Measurements from ENCODE around the gene LGALS8.
"Not testable (repeated sequence)": the region's sequence is repeated elsewhere in the genome, so short reads cannot be mapped to it uniquely, and the experiment has no call there.

LGALS8 gene

DNA sequence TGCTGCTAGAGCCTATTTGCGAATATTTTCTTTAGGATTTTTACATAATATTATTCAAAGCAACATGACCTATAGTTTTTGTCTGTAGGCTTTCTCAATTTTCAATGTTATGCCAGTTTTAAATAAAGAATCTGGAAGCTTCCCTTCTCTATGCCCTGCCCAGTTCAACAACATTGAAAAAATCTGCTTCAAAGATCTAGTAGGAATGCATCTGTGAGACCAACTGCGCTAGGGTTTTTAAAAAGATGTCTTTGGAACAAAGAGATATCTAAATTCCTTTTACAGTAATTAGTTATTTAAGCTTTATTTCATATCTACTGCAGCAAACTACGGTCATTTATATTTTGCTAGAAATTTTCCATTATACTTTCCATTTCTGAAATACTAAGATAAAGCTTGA lies 54.9 kb downstream of the LGALS8 start:
- Histone ChIP-seq H3K27ac (ENCODE audit: low read depth, low read length) (no peak overlapping the region), H3K27me3 (ENCODE audit: control insufficient read depth in 1 of 2, insufficient read depth in 2 of 2, low read length in 2 of 2) (no peaks in the 10 kb centered on the region), H3K36me3 (ENCODE audit: control insufficient read depth in 1 of 2, insufficient read depth in 2 of 2, low read length in 2 of 2) (peaks cover 11 to 68% of the 10 kb centered on the region in 2 donors), H3K9ac (ENCODE audit: low read depth in 1 of 2, low read length in 2 of 2) (no peak overlapping the region), H3K4me3 (ENCODE audit: low read depth in 1 of 2, low read length in 2 of 2) (no peak overlapping the region), H3K9me3 (ENCODE audit: control insufficient read depth in 1 of 2, low read length in 2 of 2) (no peaks in the 10 kb centered on the region), H3K4me1 (ENCODE audit: control insufficient read depth in 1 of 2, insufficient read depth in 2 of 2, low read length in 2 of 2) (no peaks in the 10 kb centered on the region)

GRCh38 chr1:236580404-236580803 lies 56.6 kb downstream of the LGALS8 start:
- not testable (repeated sequence) for H3K4me1 ChIP-seq (ENCODE audit: control insufficient read depth in 1 of 2, insufficient read depth in 2 of 2, low read length in 2 of 2); H3K4me3 ChIP-seq (ENCODE audit: low read depth in 1 of 2, low read length in 2 of 2); H3K27me3 ChIP-seq (ENCODE audit: control insufficient read depth in 1 of 2, insufficient read depth in 2 of 2, low read length in 2 of 2); H3K27ac ChIP-seq (ENCODE audit: low read depth, low read length); H3K9me3 ChIP-seq (ENCODE audit: control insufficient read depth in 1 of 2, low read length in 2 of 2); H3K9ac ChIP-seq (ENCODE audit: low read depth in 1 of 2, low read length in 2 of 2)
- peaks cover 18 to 66% of the 10 kb centered on the region in 2 donors for H3K36me3 ChIP-seq (ENCODE audit: control insufficient read depth in 1 of 2, insufficient read depth in 2 of 2, low read length in 2 of 2)

- no peaks in the 10 kb centered on the region for H3K4me1 ChIP-seq (ENCODE audit: control insufficient read depth in 1 of 2, insufficient read depth in 2 of 2, low read length in 2 of 2)
- no peak overlapping the region for H3K27ac ChIP-seq (ENCODE audit: low read depth, low read length)
- H3K9me3 ChIP-seq (ENCODE audit: control insufficient read depth in 1 of 2, low read length in 2 of 2) = no peaks in the 10 kb centered on the region
- no peak overlapping the region for H3K9ac ChIP-seq (ENCODE audit: low read depth in 1 of 2, low read length in 2 of 2)
- H3K4me3 ChIP-seq (ENCODE audit: low read depth in 1 of 2, low read length in 2 of 2) = no peak overlapping the region
- H3K27me3 ChIP-seq (ENCODE audit: control insufficient read depth in 1 of 2, insufficient read depth in 2 of 2, low read length in 2 of 2) = no peaks in the 10 kb centered on the region
- peaks cover 21 to 64% of the 10 kb centered on the region in 2 donors for H3K36me3 ChIP-seq (ENCODE audit: control insufficient read depth in 1 of 2, insufficient read depth in 2 of 2, low read length in 2 of 2)
These were observed 57.7 kb downstream of the LGALS8 start for GRCh38 chr1:236581528-236581927.

DNA sequence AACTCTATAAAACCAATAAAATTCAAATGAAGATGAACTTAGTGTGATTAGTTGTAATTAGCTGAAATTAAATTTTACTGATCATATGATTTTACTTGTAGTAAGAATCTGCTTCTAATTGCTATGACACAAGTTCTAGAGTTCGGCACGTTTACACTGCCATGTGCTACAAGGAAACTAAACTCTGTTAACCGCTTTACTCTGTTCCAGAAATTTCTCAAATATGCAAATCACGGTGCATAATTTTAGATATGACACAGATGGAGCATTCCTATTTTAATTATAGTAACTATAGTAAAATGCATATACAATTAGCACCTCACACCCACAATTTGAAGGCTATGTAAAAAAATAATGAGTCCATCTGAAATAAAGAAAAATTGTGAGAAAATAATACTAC lies 65.7 kb downstream of the LGALS8 start:
- Histone ChIP-seq H3K4me3 (ENCODE audit: low read depth in 1 of 2, low read length in 2 of 2) (no peak overlapping the region), H3K9me3 (ENCODE audit: control insufficient read depth in 1 of 2, low read length in 2 of 2) (no peaks in the 10 kb centered on the region), H3K36me3 (ENCODE audit: control insufficient read depth in 1 of 2, insufficient read depth in 2 of 2, low read length in 2 of 2) (peaks cover 21 to 58% of the 10 kb centered on the region in 2 donors), H3K4me1 (ENCODE audit: control insufficient read depth in 1 of 2, insufficient read depth in 2 of 2, low read length in 2 of 2) (no peaks in the 10 kb centered on the region), H3K27me3 (ENCODE audit: control insufficient read depth in 1 of 2, insufficient read depth in 2 of 2, low read length in 2 of 2) (no peaks in the 10 kb centered on the region), H3K27ac (ENCODE audit: low read depth, low read length) (no peak overlapping the region), H3K9ac (ENCODE audit: low read depth in 1 of 2, low read length in 2 of 2) (no peak overlapping the region)

DNA sequence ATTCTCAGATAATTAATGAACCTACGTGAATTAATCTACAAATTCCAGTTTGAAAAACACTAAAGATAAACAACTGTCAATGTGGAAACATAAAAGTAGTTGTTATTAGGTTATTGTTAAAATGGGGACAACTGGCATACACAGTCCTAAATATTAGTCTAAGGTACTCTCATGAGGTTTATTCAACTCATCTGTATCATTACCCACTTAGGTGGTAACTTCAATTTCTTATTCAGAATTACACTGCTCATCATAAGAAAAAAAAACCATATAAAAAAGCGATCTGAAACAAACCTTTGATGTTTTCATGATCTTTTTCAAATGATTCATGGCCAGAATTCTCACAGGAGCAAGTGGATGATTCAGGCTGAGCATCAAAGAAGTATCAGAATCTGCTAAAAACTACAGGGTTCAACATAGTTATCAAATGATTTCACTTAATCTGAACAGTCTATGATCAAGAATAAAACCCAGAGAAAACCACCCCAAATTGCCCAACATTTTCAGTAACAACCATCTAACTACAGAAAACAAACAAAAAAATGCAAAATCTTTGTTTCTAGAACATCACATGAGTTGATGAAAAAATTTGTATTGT lies 66.9 kb downstream of the LGALS8 start:
- peaks cover 16 to 60% of the 10 kb centered on the region in 2 donors for H3K36me3 ChIP-seq (ENCODE audit: control insufficient read depth in 1 of 2, insufficient read depth in 2 of 2, low read length in 2 of 2)
- H3K4me1 ChIP-seq (ENCODE audit: control insufficient read depth in 1 of 2, insufficient read depth in 2 of 2, low read length in 2 of 2) = no peaks in the 10 kb centered on the region
- no peaks in the 10 kb centered on the region for H3K9me3 ChIP-seq (ENCODE audit: control insufficient read depth in 1 of 2, low read length in 2 of 2)
- no peak overlapping the region for H3K4me3 ChIP-seq (ENCODE audit: low read depth in 1 of 2, low read length in 2 of 2)
- no peak overlapping the region for H3K27ac ChIP-seq (ENCODE audit: low read depth, low read length)
- H3K9ac ChIP-seq (ENCODE audit: low read depth in 1 of 2, low read length in 2 of 2) = no peak overlapping the region
- no peaks in the 10 kb centered on the region for H3K27me3 ChIP-seq (ENCODE audit: control insufficient read depth in 1 of 2, insufficient read depth in 2 of 2, low read length in 2 of 2)

DNA sequence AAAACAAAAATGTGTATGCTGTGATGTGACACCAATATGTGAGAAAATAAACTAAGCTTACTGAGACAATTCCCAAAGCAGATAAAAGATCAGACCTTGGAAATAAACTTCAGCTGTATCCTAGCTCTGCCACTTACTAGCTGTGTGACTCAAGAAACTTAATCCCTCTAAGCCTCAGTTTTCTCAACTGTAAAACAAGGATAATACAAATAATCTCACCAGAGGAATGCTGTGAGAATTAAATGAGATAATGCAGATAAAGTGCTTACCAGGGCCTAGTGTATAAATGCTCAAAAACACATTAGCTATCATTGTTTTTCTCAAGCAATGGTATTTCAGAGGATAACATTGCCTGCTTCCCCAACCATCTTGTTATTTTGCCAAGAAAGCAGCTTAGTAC lies 78.4 kb downstream of the LGALS8 start:
- Histone ChIP-seq H3K4me1 (ENCODE audit: control insufficient read depth in 1 of 2, insufficient read depth in 2 of 2, low read length in 2 of 2) (peaks cover 0 to 11% of the 10 kb centered on the region in 2 donors), H3K36me3 (ENCODE audit: control insufficient read depth in 1 of 2, insufficient read depth in 2 of 2, low read length in 2 of 2) (peaks cover 0 to 11% of the 10 kb centered on the region in 2 donors), H3K27ac (ENCODE audit: low read depth, low read length) (no peak overlapping the region), H3K4me3 (ENCODE audit: low read depth in 1 of 2, low read length in 2 of 2) (no peak overlapping the region), H3K9ac (ENCODE audit: low read depth in 1 of 2, low read length in 2 of 2) (no peak overlapping the region), H3K9me3 (ENCODE audit: control insufficient read depth in 1 of 2, low read length in 2 of 2) (no peaks in the 10 kb centered on the region), H3K27me3 (ENCODE audit: control insufficient read depth in 1 of 2, insufficient read depth in 2 of 2, low read length in 2 of 2) (no peaks in the 10 kb centered on the region)
